HEK293 (cell line): ENCODE data around the gene KDM4C.

Source experiments
- CTCF ChIP-seq: fragments of 450-650 bp; formaldehyde crosslinking; IDR thresholded peaks from 2 replicates; pipeline ENCODE4 v1.5.1; 2016; ENCODE audit warnings: missing biosample characterization, missing genetic modification characterization
- KLF10 ChIP-seq: fragments of 450-650 bp; IDR thresholded peaks from 2 replicates; pipeline ENCODE4 v1.5.1; 2018; ENCODE audit warnings: missing biosample characterization, mild to moderate bottlenecking, missing genetic modification characterization
- PBX3 ChIP-seq: sonication (generic); formaldehyde crosslinking; IDR thresholded peaks from 2 replicates; pipeline ENCODE4 v1.8.1; 2022; ENCODE audit warnings: mild to moderate bottlenecking, moderate library complexity, missing genetic modification reagents
- REST ChIP-seq: fragments of 450-650 bp; formaldehyde crosslinking; IDR thresholded peaks from 2 replicates; pipeline ENCODE4 v1.5.1; 2016; ENCODE audit warnings: missing biosample characterization, missing genetic modification characterization
- SALL2 ChIP-seq: fragments of 450-650 bp; formaldehyde crosslinking; IDR thresholded peaks from 2 replicates; pipeline ENCODE4 v1.5.0; 2017; ENCODE audit warnings: missing biosample characterization, mild to moderate bottlenecking, missing genetic modification characterization, borderline replicate concordance
- ZFP41 ChIP-seq: fragments of 450-650 bp; formaldehyde crosslinking; IDR thresholded peaks from 2 replicates; pipeline ENCODE4 v1.5.1; 2016; ENCODE audit warnings: missing biosample characterization, missing genetic modification characterization, borderline replicate concordance
- ZIC2 ChIP-seq: fragments of 450-650 bp; formaldehyde crosslinking; IDR thresholded peaks from 2 replicates; pipeline ENCODE4 v1.5.1; 2016; ENCODE audit warnings: missing biosample characterization, missing genetic modification characterization
- ZNF138 ChIP-seq: fragments of 450-650 bp; formaldehyde crosslinking; IDR thresholded peaks from 2 replicates; pipeline ENCODE4 v1.5.1; 2016; ENCODE audit warnings: missing biosample characterization, missing genetic modification characterization, borderline replicate concordance
- ZNF274 ChIP-seq, 2 experiments: fragments of 200-500 bp in 1 of 2; fragments of 450-650 bp in 1 of 2; sonication (Bioruptor generic) in 1 of 2; formaldehyde crosslinking in 1 of 2; IDR thresholded peaks; 2 replicates each; pipeline versions ENCODE4 v1.5.1 to v1.6.1; 2014 to 2016; ENCODE audit warnings: borderline replicate concordance in 1 of 2, inconsistent platforms in 1 of 2, low read length in 1 of 2, missing biosample characterization in 1 of 2, missing genetic modification characterization in 1 of 2
- ZNF76 ChIP-seq: fragments of 450-650 bp; formaldehyde crosslinking; IDR thresholded peaks from 2 replicates; pipeline ENCODE4; 2016; ENCODE audit warnings: low read depth, missing biosample characterization, missing genetic modification characterization, borderline replicate concordance

- TF ChIP-seq ZNF274 (IDR thresholded peaks at IDR 0.05; ENCODE audit: low read length) (no peak), ZNF274 (tag by site-specific recombination; IDR thresholded peaks at IDR 0.05; ENCODE audit: borderline replicate concordance) (no peak), ZNF76 (tag by site-specific recombination) (no peak), ZIC2 (tag by site-specific recombination) (no peak), CTCF (tag by site-specific recombination) (no peak), ZNF138 (tag by site-specific recombination) (no peak), ZFP41 (no peak), PBX3 (no peak), KLF10 (tag by site-specific recombination) (no peak), REST (tag by site-specific recombination) (no peak), SALL2 (tag by site-specific recombination) (no peak)
Observed at GRCh38 chr9:7185612-7186011, 427.8 kb downstream of the KDM4C start.
